GM12872 (cell line): ENCODE results near the gene ELOVL1.

Experiments
- TF ChIP-seq, protein P1 (sequence below): IDR thresholded peaks from 3 replicates; pipeline ENCODE4 v1.5.1; 2011; ENCODE audit warnings: low read depth, mild to moderate bottlenecking, low read length, moderate library complexity; ENCODE audit not compliant: insufficient read depth

The ELOVL1 gene

DNA sequence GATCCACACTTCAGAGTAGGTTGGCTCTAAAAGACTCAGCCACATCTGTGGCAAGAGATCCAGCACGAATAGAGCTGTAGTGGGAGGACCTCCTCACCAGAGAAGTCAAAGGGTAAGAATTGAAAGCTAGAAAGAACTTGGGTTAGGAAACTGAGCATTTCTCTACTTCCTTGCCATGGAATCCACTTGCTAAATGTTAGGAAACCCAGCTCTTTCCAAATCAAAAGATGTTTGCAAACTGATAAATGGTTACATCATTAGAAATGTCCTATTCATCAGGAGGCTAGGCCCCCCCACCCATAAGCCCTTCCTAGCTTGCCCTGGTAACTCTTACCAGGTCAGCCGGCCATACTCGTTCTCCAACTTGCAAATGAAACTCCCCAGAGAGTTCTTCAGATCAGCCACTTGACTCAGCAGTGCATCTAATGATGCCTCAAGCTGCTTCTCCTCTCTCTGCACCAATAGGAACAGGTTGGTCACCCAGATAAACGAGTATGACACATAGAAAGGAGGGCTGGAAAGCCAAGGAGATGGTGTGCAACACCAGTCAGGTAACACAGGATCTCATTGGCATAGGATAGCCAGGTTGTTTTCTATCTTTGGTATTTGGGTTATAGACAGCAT is 20.3 kb upstream of the ELOVL1 start:
- TF ChIP-seq, protein P1, sequence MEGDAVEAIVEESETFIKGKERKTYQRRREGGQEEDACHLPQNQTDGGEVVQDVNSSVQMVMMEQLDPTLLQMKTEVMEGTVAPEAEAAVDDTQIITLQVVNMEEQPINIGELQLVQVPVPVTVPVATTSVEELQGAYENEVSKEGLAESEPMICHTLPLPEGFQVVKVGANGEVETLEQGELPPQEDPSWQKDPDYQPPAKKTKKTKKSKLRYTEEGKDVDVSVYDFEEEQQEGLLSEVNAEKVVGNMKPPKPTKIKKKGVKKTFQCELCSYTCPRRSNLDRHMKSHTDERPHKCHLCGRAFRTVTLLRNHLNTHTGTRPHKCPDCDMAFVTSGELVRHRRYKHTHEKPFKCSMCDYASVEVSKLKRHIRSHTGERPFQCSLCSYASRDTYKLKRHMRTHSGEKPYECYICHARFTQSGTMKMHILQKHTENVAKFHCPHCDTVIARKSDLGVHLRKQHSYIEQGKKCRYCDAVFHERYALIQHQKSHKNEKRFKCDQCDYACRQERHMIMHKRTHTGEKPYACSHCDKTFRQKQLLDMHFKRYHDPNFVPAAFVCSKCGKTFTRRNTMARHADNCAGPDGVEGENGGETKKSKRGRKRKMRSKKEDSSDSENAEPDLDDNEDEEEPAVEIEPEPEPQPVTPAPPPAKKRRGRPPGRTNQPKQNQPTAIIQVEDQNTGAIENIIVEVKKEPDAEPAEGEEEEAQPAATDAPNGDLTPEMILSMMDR, result no peak

DNA sequence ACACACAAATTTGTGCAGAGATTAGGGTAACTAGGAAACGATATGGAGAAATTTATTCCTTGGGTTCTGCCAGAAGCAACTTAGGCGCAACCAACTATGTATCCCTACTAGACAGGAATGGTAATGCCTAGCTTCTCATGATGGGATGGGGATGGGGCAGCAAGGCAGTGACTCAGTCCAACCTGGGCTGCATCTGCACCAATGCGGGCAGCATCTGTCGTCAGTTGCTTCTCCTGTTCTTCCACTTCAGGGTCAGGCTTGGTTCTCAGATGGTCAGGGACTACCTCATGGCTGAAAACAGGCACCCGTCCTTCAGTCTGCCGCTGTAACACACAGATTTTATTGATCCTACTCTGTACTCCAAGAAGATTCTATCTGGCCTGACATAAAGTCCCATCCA is 18.9 kb upstream of the ELOVL1 start:
- TF ChIP-seq, protein P1, result no peak

DNA sequence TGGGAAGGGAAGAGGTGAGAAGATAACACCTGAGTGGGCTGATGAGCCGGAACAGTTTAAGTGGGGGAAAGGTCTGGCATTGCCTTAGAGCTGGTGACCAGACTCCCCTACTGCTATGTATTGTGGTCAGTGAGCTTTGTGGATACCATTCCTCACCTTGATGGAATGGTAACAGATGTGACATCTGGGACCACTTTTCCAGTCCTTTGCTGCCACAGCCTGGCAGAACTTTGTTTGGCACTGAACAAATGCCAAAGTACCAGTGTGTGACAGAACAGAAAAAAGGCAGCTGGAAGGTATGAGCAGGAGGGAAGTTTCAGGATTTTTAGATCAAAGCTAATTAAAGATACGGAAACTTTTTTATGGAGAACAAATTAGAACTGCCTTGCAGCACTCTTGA is 15.6 kb upstream of the ELOVL1 start:
- TF ChIP-seq, protein P1, result no peak

- TF ChIP-seq, protein P1, result no peak
Observed at GRCh38 chr1:43382027-43382779, 14.4 kb upstream of the ELOVL1 start.

- TF ChIP-seq, protein P1, result no peak
Observed at GRCh38 chr1:43381612-43382011, 13.8 kb upstream of the ELOVL1 start.

- TF ChIP-seq, protein P1, result no peak
Observed at GRCh38 chr1:43379476-43379875, 11.7 kb upstream of the ELOVL1 start.

- TF ChIP-seq, protein P1, result no peak
Observed at GRCh38 chr1:43377831-43378230, 10.0 kb upstream of the ELOVL1 start.
